GM12878 (cell line): ENCODE results near the gene COQ10B. TPM values are rescaled to one million over a fixed set of nuclear protein-coding genes. Genes with fewer than 3 reads are reported as not detected.

Experiments used
- ATAC-seq: fragments of 200-7000 bp; cut with Tn5 transposase; 3 replicates; pipeline ENCODE4 v1.9.1; 2020; ENCODE audit warnings: mild to moderate bottlenecking, moderate library complexity
- BruUV-seq: library from RNA; stranded (reverse); fragments of 400-500 nt; replicated peaks from 2 replicates; lab custom pipeline; 2021; lab: Mats Ljungman, UMichigan
- CTCF ChIA-PET: fragments of 300-600 bp; sonication (Branson Sonifier 250); formaldehyde crosslinking; extraction: SDS; loops from one replicate; lab custom pipeline; 2021; ENCODE audit warnings: inconsistent platforms; lab: Yijun Ruan, JAX
- POLR2A ChIA-PET: fragments of 350-600 bp; formaldehyde crosslinking; extraction: SDS; loops from one replicate; lab custom pipeline; 2021; ENCODE audit warnings: inconsistent platforms; lab: Charles Lee
- RAD21 ChIA-PET: fragments of 300-600 bp; sonication (Branson Sonifier 250); formaldehyde crosslinking; loops from one replicate; lab custom pipeline; 2023; ENCODE audit warnings: antibody characterized with exemption; ENCODE audit not compliant: unreplicated experiment; lab: Charles Lee
- SMC1A ChIA-PET: fragments of 300-600 bp; sonication (Branson Sonifier 250); formaldehyde crosslinking; loops from one replicate; lab custom pipeline; 2023; ENCODE audit not compliant: unreplicated experiment, uncharacterized antibody; lab: Charles Lee
- DNase-seq: peaks from one replicate; pipeline ENCODE4 v3.0.0-alpha.2; 2011; ENCODE audit warnings: low read depth, low spot score
- FAIRE-seq: peaks from 3 replicates; lab custom pipeline; 2011; peaks lifted over from hg19 to GRCh38; lab: Jason Lieb, UNC
- H2AFZ ChIP-seq: 2 replicates; pipeline ENCODE4 v1.6.0; 2011; ENCODE audit warnings: low read depth, low read length, control low read depth; ENCODE audit not compliant: control insufficient read depth
- H3K27ac ChIP-seq: 2 replicates; pipeline ENCODE4 v1.5.1; 2011; ENCODE audit warnings: control low read depth; ENCODE audit not compliant: control insufficient read depth, insufficient read depth
- H3K27me3 ChIP-seq, 2 experiments: replicated peaks in 1 of 2; 2 replicates each; pipeline versions ENCODE4 v1.6.0 to v1.6.1; 2011; ENCODE audit warnings: low read length in 1 of 2; ENCODE audit not compliant: control insufficient read depth in 2 of 2, insufficient read depth in 2 of 2
- H3K36me3 ChIP-seq, 2 experiments: 2 replicates each; pipeline ENCODE4 v1.5.1; 2011; ENCODE audit warnings: low read length in 1 of 2; ENCODE audit not compliant: control insufficient read depth in 2 of 2, insufficient read depth in 2 of 2
- H3K4me1 ChIP-seq: 2 replicates; pipeline ENCODE4 v1.6.1; 2011; ENCODE audit warnings: mild to moderate bottlenecking, low read length, moderate library complexity, mixed read lengths; ENCODE audit not compliant: control insufficient read depth, insufficient read depth
- H3K4me2 ChIP-seq: 2 replicates; pipeline ENCODE4 v1.6.0; 2011; ENCODE audit warnings: control low read depth; ENCODE audit not compliant: control insufficient read depth, insufficient read depth
- H3K4me3 ChIP-seq: fragments of 200-600 bp; sonication (generic); 2 replicates; pipeline ENCODE4 v1.5.1; 2016
- H3K79me2 ChIP-seq: 2 replicates; pipeline ENCODE4 v1.6.0; 2011; ENCODE audit warnings: low read length; ENCODE audit not compliant: control insufficient read depth, insufficient read depth
- H3K9ac ChIP-seq: 2 replicates; pipeline ENCODE4 v1.8.0; 2011; ENCODE audit warnings: low read length, control low read depth, mixed read lengths; ENCODE audit not compliant: control insufficient read depth, insufficient read depth
- H3K9me3 ChIP-seq: replicated peaks from 3 replicates; pipeline ENCODE4 v1.5.1; 2011; ENCODE audit warnings: mild to moderate bottlenecking, low read length; ENCODE audit not compliant: control insufficient read depth, insufficient read depth
- H4K20me1 ChIP-seq: 2 replicates; pipeline ENCODE4 v1.6.0; 2011; ENCODE audit not compliant: control insufficient read depth, insufficient read depth
- ASH2L ChIP-seq: fragments of 300-600, 200-600 bp; sonication (generic); IDR thresholded peaks from 2 replicates; pipeline ENCODE4 v1.6.1; 2017; ENCODE audit warnings: low read depth, mild to moderate bottlenecking, borderline replicate concordance
- ATF7 ChIP-seq: fragments of 450-650 bp; IDR thresholded peaks from 2 replicates; pipeline ENCODE4 v1.6.1; 2016; ENCODE audit warnings: low read depth, mild to moderate bottlenecking
- EZH2 ChIP-seq: IDR thresholded peaks from 2 replicates; pipeline ENCODE4 v1.6.1; 2012; ENCODE audit warnings: low read depth, mild to moderate bottlenecking, control low read depth, inconsistent platforms, low read length, borderline replicate concordance; ENCODE audit not compliant: control insufficient read depth
- HCFC1 ChIP-seq: fragments of 150-350 bp; IDR thresholded peaks from 2 replicates; pipeline ENCODE4 v1.6.1; 2014; ENCODE audit warnings: low read length
- KLF5 ChIP-seq: fragments of 450-650 bp; IDR thresholded peaks from 2 replicates; pipeline ENCODE4 v1.6.1; 2014; ENCODE audit warnings: mild to moderate bottlenecking; ENCODE audit not compliant: partially characterized antibody
- MEF2B ChIP-seq: fragments of 450-650 bp; IDR thresholded peaks from 2 replicates; pipeline ENCODE4 v1.6.1; 2018; ENCODE audit warnings: mild to moderate bottlenecking, moderate library complexity; ENCODE audit not compliant: partially characterized antibody, poor library complexity, severe bottlenecking
- NFIC ChIP-seq: IDR thresholded peaks from 2 replicates; pipeline ENCODE4 v1.6.1; 2012; ENCODE audit warnings: low read depth, mild to moderate bottlenecking, inconsistent platforms, low read length, moderate library complexity
- NR2C2 ChIP-seq: IDR thresholded peaks from 2 replicates; pipeline ENCODE4 v1.6.1; 2011; ENCODE audit warnings: borderline replicate concordance, low read depth; ENCODE audit not compliant: control insufficient read depth, insufficient read length
- PAX5 ChIP-seq: IDR thresholded peaks from 2 replicates; pipeline ENCODE4 v1.6.1; 2011; ENCODE audit warnings: low read depth, low read length, borderline replicate concordance
- POU2F2 ChIP-seq: IDR thresholded peaks from 3 replicates; pipeline ENCODE4 v1.6.1; 2011; ENCODE audit warnings: low read depth, mild to moderate bottlenecking, low read length, borderline replicate concordance
- RB1 ChIP-seq: fragments of 450-650 bp; formaldehyde crosslinking; IDR thresholded peaks from 2 replicates; pipeline ENCODE4 v1.6.1; 2017; ENCODE audit warnings: mild to moderate bottlenecking, borderline replicate concordance
- SKIL ChIP-seq: fragments of 450-650 bp; IDR thresholded peaks from 2 replicates; pipeline ENCODE4 v1.6.1; 2017; ENCODE audit warnings: mild to moderate bottlenecking, low read depth, inconsistent platforms; ENCODE audit not compliant: poor library complexity, severe bottlenecking
- SRF ChIP-seq, 2 experiments: IDR thresholded peaks; 2 replicates each; pipeline ENCODE4 v1.6.1; 2011; ENCODE audit warnings: low read depth in 2 of 2, low read length in 2 of 2, mild to moderate bottlenecking in 1 of 2, moderate library complexity in 1 of 2
- TAF1 ChIP-seq: IDR thresholded peaks from 2 replicates; pipeline ENCODE4 v1.6.1; 2011; ENCODE audit warnings: mild to moderate bottlenecking, low read depth, low read length, borderline replicate concordance
- TCF12 ChIP-seq: IDR thresholded peaks from 2 replicates; pipeline ENCODE4 v1.6.1; 2011; ENCODE audit warnings: low read depth, mild to moderate bottlenecking, low read length
- TCF7 ChIP-seq: IDR thresholded peaks from 2 replicates; pipeline ENCODE4 v1.6.1; 2014; ENCODE audit warnings: antibody characterized with exemption, borderline replicate concordance
- YBX1 ChIP-seq: fragments of 450-650 bp; IDR thresholded peaks from 2 replicates; pipeline ENCODE4 v1.6.1; 2016; ENCODE audit warnings: antibody characterized with exemption
- ZBTB40 ChIP-seq: fragments of 450-650 bp; IDR thresholded peaks from 2 replicates; pipeline ENCODE4 v1.6.1; 2016; ENCODE audit warnings: mild to moderate bottlenecking, moderate library complexity, borderline replicate concordance
- WGBS: methylation state at CpG from one replicate; pipeline ENCODE4 v1.1.6; 2016; ENCODE audit warnings: low lambda C conversion rate; ENCODE audit not compliant: insufficient replicate concordance, insufficient coverage; ENCODE audit errors: missing lambda C conversion rate; 5-methylcytosine and 5-hydroxymethylcytosine counted together
- in situ Hi-C: fragments of 300-500 bp; cut with MboI; formaldehyde crosslinking; loops from 9 replicates; pipeline ENCODE4 v1.14.3; 2018; ENCODE audit warnings: mixed read lengths
- intact Hi-C: fragments of 100-400 bp; cut with micrococcal nuclease; formaldehyde crosslinking; loops from one replicate; pipeline ENCODE4 v1.14.2; 2022; ENCODE audit not compliant: unreplicated experiment
- polyA plus RNA-seq, 11 experiments: library from polyadenylated mRNA; depleted of rRNA in 4 of 11; unstranded in 6 of 11; stranded (reverse) in 5 of 11; fragments of >200 nt; fragmentation: Nextera tagmentation in 4 of 11; fragmentation: Illumina TruSeq in 1 of 11; extraction: Ambion mirVana in 4 of 11; extraction: Trizol in 1 of 11; gene quantifications; 1 replicate in 1 of 11; 2 replicates in 10 of 11; pipeline versions ENCODE4 v1.2.1 to v1.2.3, GENCODE V29; 2011 to 2016; ENCODE audit warnings: inconsistent platforms in 2 of 11, missing spikeins in 2 of 11, low read depth in 1 of 11
- total RNA-seq, 4 experiments: library from RNA; depleted of rRNA in 3 of 4; stranded (reverse); fragments of >200 nt in 3 of 4; fragmentation: Illumina TruSeq in 1 of 4; extraction: Trizol in 1 of 4; gene quantifications; 2 replicates each; pipeline versions ENCODE4 v1.2.1 to v1.2.3, GENCODE V29; 2013 to 2021

COQ10B gene
- total and polyA plus RNA-seq, 10 of the 15 experiments (the other 5 are each of a cell fraction or from before 2014, with no cell fraction given) = 3.6 to 23.2 (median 13.2) TPM

- intact Hi-C loops = loop anchor here (1.0 to 5.0 kb wide), 3 partner anchors 19 to 253 kb away; partner anchors contain the start of genes HSPD1, MARS2 and SF3B1
- peak overlapping the region; percentile 48 for H2AFZ ChIP-seq
- H3K36me3 ChIP-seq = peaks cover 0 to under 1% of the 10 kb centered on the region in 2 experiments; a peak in 1 of 4 replicates
- DNase-seq (peak; percentile 38), FAIRE-seq (no peak), ATAC-seq (peak; percentile 65)
- peak overlapping the region; percentile 83 for H3K27ac ChIP-seq
- ChIA-PET RAD21 (interaction anchor here (1.0 to 4.2 kb wide), 2 partner anchors 19 to 42 kb away, joined by 3 to 38 read pairs; partner anchors contain the start of gene SF3B1), POLR2A (interaction anchor here (2.6 to 4.8 kb wide), 3 partner anchors 18 to 46 kb away, joined by 25 to 63 read pairs (median 43); partner anchors contain the start of genes HSPD1, HSPE1 and SF3B1), SMC1A (interaction anchor here (0.9 to 3.8 kb wide), 5 partner anchors 13 to 384 kb away, joined by 3 to 32 read pairs (median 4); partner anchors contain the start of genes HSPD1, HSPE1 and SF3B1), CTCF (interaction anchor here (1.3 kb wide), 1 partner anchor 21 kb away, joined by 9 read pairs; no protein-coding TSS in a partner anchor)
- H3K9ac ChIP-seq = peak overlapping the region; percentile 85
- H3K4me2 ChIP-seq = peak overlapping the region; percentile 36
- WGBS = under 1% methylated on average over 11 of the region's 11 CpGs
- H3K79me2 ChIP-seq = peaks cover 45% of the 10 kb centered on the region
- no peaks in the 10 kb centered on the region; the same call in 2 of the 3 replicates for H3K9me3 ChIP-seq
- H3K27me3 ChIP-seq = no peaks in the 10 kb centered on the region
- peak overlapping the region; percentile 94 for H3K4me3 ChIP-seq
- H3K4me1 ChIP-seq = no peaks in the 10 kb centered on the region
- H4K20me1 ChIP-seq = 0 out of 2 replicates have a peak, but pooled peaks cover under 1% of the 10 kb centered on the region
- in situ Hi-C loops = no loop called here
- no TSS peak for BruUV-seq
- TF ChIP-seq HCFC1 (no peak), EZH2 (no peak), SKIL (no peak), KLF5 (peak; percentile 13), ATF7 (no peak), TCF7 (no peak), TCF12 (peak; percentile 49; the same call in 1 of the 2 replicates), YBX1 (no peak), SRF (IDR thresholded peaks at IDR 0.05; ENCODE audit: low read depth in 2 of 2, low read length in 2 of 2) (peak in 1 of 2 experiments; percentile 56; a peak in 1 of 4 replicates), ASH2L (no peak), TAF1 (peak; percentile 55; the same call in 1 of the 2 replicates), POU2F2 (0 out of 3 replicates have a peak, but pooled peaks have one; percentile 4), ZBTB40 (peak; percentile 57; the same call in 1 of the 2 replicates), NR2C2 (no peak), NFIC (no peak), PAX5 (no peak), MEF2B (no peak), RB1 (no peak)
Measured at GRCh38 chr2:197453914-197454398, 604 bp downstream of the COQ10B start.
